Heart left ventricle (tissue), 13 donors: ENCODE results near the gene HSPB2.

Source experiments
- POLR2A ChIP-seq, 2 donors: fragments of 450-650 bp; IDR thresholded peaks; one replicate each; pipeline ENCODE4 v1.6.1; 2017; ENCODE audit warnings: antibody characterized with exemption in 2 of 2, mild to moderate bottlenecking in 2 of 2, moderate library complexity in 2 of 2
- TF ChIP-seq, protein P1 (sequence below), 12 donors: fragments of 200-600 bp; sonication (generic) in 4 of 12; IDR thresholded peaks; one replicate each; pipeline versions ENCODE4 v1.5.0 to v1.8.0; 2018 to 2022; ENCODE audit warnings: antibody characterized with exemption in 12 of 12, mild to moderate bottlenecking in 5 of 12
- donor health status: ischemic (EF 13 %, LVEDD 7.1; RV severe dilation, severe dysfunction).
- donor health status: DM: no; HTN: yes; CAD: no.
- donor health status: DM: no; HTN: no; CAD: no.
- donor health status: ischemic (EF 25% LVEDD 6.9; RV normal size, moderate dysfunction).
- donor health status: ischemic (EF 25% LVEDD 5.7; RV mildly dilated, moderate dysfunction).
- donor health status: ischemic (EF 35%, LVEDD 5.7; RV mildly dilated, moderate dysfunction).
- donor health status: nonischemic (EF 11% LVEDD 7.7; RV severe dilation, severe dysfunction).
- donor health status: DM: yes; HTN: yes; CAD: no.
- donor health status: PGD.
- donor health status: ischemic (EF 29% LVEDD 5.4; RV normal size, mild dysfunction).
- donor health status: nonischemic (EF 23%, LVEDD 6.1; RV moderate dilation, normal function).

DNA sequence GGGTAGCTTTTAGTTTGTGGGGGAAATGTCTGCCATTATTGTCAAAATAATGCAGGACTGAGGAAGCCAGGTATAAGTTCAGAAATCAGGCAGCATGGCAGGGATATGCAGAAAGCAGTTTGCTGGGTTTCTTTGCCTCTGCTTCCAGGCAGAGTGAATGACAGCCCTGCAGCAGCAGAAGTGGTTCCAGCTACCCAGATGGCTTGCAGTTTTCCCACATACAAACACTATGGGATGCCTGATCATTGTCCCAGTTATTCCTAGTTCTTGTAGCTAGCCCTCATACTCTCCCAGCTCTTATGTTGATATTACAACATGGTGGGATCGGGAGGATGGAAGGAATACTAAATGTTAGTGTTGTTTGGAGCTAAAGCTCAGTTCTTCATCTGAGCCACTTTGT is 21.8 kb downstream of the HSPB2 start:
- TF ChIP-seq POLR2A (IDR thresholded peaks at IDR 0.05): no peak
- TF ChIP-seq, protein P1, sequence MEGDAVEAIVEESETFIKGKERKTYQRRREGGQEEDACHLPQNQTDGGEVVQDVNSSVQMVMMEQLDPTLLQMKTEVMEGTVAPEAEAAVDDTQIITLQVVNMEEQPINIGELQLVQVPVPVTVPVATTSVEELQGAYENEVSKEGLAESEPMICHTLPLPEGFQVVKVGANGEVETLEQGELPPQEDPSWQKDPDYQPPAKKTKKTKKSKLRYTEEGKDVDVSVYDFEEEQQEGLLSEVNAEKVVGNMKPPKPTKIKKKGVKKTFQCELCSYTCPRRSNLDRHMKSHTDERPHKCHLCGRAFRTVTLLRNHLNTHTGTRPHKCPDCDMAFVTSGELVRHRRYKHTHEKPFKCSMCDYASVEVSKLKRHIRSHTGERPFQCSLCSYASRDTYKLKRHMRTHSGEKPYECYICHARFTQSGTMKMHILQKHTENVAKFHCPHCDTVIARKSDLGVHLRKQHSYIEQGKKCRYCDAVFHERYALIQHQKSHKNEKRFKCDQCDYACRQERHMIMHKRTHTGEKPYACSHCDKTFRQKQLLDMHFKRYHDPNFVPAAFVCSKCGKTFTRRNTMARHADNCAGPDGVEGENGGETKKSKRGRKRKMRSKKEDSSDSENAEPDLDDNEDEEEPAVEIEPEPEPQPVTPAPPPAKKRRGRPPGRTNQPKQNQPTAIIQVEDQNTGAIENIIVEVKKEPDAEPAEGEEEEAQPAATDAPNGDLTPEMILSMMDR (IDR thresholded peaks at IDR 0.05): no peak
